ENCODE results near the gene AQP2. TPM values are rescaled to one million over a fixed set of nuclear protein-coding genes. Genes with fewer than 3 reads are reported as not detected.
A peak's percentile ranks its signal among the peaks of the same experiment; 100 is the strongest.

The AQP2 gene
- total RNA-seq (ENCODE audit: low replicate concordance): not detected in 2 replicates

DNA sequence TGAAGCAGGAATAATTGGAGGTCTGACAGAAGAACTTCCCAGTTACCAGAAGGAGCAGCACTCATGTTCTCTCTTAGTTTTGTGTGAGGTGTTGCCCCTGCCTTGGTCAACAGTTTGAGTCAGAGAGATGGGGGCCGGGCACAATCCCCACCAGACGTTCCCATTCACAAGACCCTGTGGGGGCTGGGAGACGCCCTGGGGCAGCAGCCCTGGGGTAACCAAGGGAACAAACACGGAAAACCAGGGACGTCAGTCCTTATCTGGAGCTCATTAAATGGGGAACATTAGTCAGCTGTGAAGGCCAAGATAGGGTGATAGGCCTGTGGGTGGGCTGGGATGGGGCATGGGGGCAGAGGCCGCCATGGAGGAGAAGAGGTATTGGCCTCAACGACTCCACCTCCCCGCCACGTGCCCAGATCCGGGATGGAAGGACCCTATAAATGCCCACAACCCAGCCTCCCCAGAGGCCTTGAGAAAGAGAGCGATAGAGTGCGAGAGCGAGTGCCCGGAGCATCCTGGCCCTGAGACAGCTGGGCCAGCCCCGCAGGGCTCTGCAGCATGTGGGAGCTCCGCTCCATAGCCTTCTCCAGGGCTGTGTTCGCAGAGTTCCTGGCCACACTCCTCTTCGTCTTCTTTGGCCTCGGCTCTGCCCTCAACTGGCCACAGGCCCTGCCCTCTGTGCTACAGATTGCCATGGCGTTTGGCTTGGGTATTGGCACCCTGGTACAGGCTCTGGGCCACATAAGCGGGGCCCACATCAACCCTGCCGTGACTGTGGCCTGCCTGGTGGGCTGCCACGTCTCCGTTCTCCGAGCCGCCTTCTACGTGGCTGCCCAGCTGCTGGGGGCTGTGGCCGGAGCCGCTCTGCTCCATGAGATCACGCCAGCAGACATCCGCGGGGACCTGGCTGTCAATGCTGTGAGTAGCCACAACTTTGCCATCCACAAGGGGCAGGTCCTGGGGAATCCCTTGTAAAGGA, at the start of gene AQP2:
Gene AQP2, plus strand, starts transcription at position 465 of the 979 bp plus-strand sequence. Its CDS starts 94 bp downstream, at position 559.
- TF ChIP-seq CTCF (IDR thresholded peaks at IDR 0.05; ENCODE audit: insufficient read depth, low read length): no peak
- no peak for DNase-seq (ENCODE audit: low read depth)

GRCh38 chr12:49901026-49901425, 49.5 kb upstream of the AQP2 start:
- TF ChIP-seq CTCF (IDR thresholded peaks at IDR 0.05; ENCODE audit: insufficient read depth, low read length): no peak
- no peak overlapping the region for H3K4me3 ChIP-seq (ENCODE audit: low read depth, low read length)
- no peak for DNase-seq (ENCODE audit: low read depth)

More for the DNA sequence above, at the start of gene AQP2:
- no peak within 1 kb of the TSS for H3K4me3 ChIP-seq (ENCODE audit: low read depth, low read length)

- DNase-seq (ENCODE audit: low read depth): no peak
- H3K4me3 ChIP-seq (ENCODE audit: low read depth, low read length): no peak overlapping the region
- no peak for TF ChIP-seq CTCF (IDR thresholded peaks at IDR 0.05; ENCODE audit: insufficient read depth, low read length)
These were observed 48.6 kb upstream of the AQP2 start for GRCh38 chr12:49901986-49902385.

DNA sequence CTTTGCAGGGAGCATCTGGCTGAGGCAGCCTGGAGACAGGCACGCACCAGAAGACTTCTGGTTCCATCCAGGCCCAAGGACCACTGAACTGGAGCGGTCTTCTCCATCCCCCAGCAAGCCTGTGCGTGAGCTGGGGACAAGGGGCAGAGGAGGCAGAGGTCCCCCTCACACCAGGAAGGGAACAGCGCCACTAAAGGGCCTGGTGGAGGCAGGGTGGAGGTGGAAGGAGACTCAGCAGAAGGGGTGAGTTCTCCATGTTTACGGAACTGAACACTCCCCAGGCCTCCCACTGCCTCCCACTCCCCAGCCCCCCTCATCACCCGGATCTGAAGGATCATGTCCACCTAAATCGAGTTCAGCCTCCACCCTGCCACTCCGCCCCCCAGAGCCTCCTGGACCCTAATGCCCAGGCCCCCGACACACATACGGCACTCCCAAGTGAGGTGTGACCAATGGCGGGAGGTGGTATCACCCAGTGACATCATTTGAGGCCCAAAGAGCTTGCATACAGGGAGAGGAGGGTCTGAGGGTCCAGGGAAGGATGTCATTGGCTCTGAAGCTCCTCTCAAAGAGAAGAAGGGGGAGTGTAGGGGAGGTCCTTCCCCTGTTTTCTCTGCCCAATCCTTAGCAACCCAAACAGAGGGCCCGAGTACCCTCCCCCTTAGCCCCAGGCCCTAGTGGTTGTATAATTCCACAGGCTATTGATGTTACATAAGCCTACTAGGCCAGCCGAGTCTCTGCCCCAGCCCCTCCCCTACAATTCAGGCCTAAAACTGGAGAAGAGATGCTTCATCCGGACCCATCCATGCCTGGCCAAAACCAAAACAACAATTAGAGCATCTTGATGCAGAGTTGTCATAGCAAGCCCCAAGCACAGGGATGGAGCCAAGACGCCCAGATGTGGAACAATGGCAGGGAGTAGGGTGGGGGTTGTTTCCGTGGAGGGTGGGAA, 47.9 kb upstream of the AQP2 start:
- TF ChIP-seq CTCF (IDR thresholded peaks at IDR 0.05; ENCODE audit: insufficient read depth, low read length): no peak
- peak overlapping the region; percentile 57 for H3K4me3 ChIP-seq (ENCODE audit: low read depth, low read length)
- no peak for DNase-seq (ENCODE audit: low read depth)

- no peak for TF ChIP-seq CTCF (IDR thresholded peaks at IDR 0.05; ENCODE audit: insufficient read depth, low read length)
- DNase-seq (ENCODE audit: low read depth): no peak
- H3K4me3 ChIP-seq (ENCODE audit: low read depth, low read length): peak overlapping the region; percentile 57
These were observed 47.2 kb upstream of the AQP2 start for GRCh38 chr12:49903351-49903699.

GRCh38 chr12:49903700-49904423, 46.7 kb upstream of the AQP2 start, which contains the start of gene FAIM2:
FAIM2 (minus strand) TSS chr12:49903900; CDS start chr12:49903792, 108 bp downstream.
- peak; percentile 83 for DNase-seq (ENCODE audit: low read depth)
- H3K4me3 ChIP-seq (ENCODE audit: low read depth, low read length): peak within 1 kb of the TSS; percentile 57
- no peak for TF ChIP-seq CTCF (IDR thresholded peaks at IDR 0.05; ENCODE audit: insufficient read depth, low read length)

Measured in fibroblast of the aortic adventitia (primary cell).